Activated CD4-positive, alpha-beta T cell treated with anti-CD3 and anti-CD28 coated beads for 36 hours (primary cell): ENCODE measurements around the gene TPPP. TPM values are rescaled to one million over a fixed set of nuclear protein-coding genes. Genes with fewer than 3 reads are reported as not detected.

Experiments used
- ATAC-seq: fragments of 200-7000 bp; cut with Tn5 transposase; one replicate; pipeline ENCODE4 v1.10.0; 2021; ENCODE audit warnings: mild to moderate bottlenecking, moderate library complexity
- CTCF ChIA-PET: fragments of 350-600 bp; sonication (Branson Sonifier 250); formaldehyde crosslinking; loops from one replicate; lab custom pipeline; 2021; ENCODE audit warnings: antibody characterized with exemption; lab: Charles Lee
- POLR2A ChIA-PET: fragments of 350-600 bp; sonication (Branson Sonifier 250); formaldehyde crosslinking; loops from one replicate; lab custom pipeline; 2021; ENCODE audit warnings: antibody characterized with exemption, inconsistent platforms; lab: Charles Lee
- DNase-seq: peaks from one replicate; pipeline ENCODE4 v3.0.0-alpha.2; 2020
- H3K27ac Mint-ChIP-seq: one replicate; pipeline ENCODE4 v1.8.0; 2021; ENCODE audit warnings: mixed read lengths
- H3K27me3 Mint-ChIP-seq: one replicate; pipeline ENCODE4 v1.8.0; 2021; ENCODE audit warnings: mixed read lengths
- H3K36me3 Mint-ChIP-seq: one replicate; pipeline ENCODE4 v1.8.0; 2021; ENCODE audit warnings: low read depth, mixed read lengths
- H3K4me1 Mint-ChIP-seq: one replicate; pipeline ENCODE4 v1.8.0; 2021; ENCODE audit warnings: mixed read lengths
- H3K4me3 Mint-ChIP-seq: one replicate; pipeline ENCODE4 v1.8.0; 2021; ENCODE audit warnings: mild to moderate bottlenecking, moderate library complexity, mixed read lengths
- H3K9me3 Mint-ChIP-seq: one replicate; pipeline ENCODE4 v1.8.0; 2021; ENCODE audit warnings: low read depth, mixed read lengths
- intact Hi-C, 2 experiments: fragments of 100-400 bp; cut with DNase I in 1 of 2; cut with micrococcal nuclease in 1 of 2; formaldehyde crosslinking; loops; one replicate each; pipeline versions ENCODE4 v1.14.2 to v1.15.1; 2022 to 2024; cut with DNase I, micrococcal nuclease
- total RNA-seq, 2 experiments: library from RNA; stranded (reverse); gene quantifications; one replicate each; pipeline ENCODE4 v1.2.3, GENCODE V29; 2021

Gene TPPP
- total RNA-seq, 2 experiments from 2014 or later = 0.21 TPM

DNA sequence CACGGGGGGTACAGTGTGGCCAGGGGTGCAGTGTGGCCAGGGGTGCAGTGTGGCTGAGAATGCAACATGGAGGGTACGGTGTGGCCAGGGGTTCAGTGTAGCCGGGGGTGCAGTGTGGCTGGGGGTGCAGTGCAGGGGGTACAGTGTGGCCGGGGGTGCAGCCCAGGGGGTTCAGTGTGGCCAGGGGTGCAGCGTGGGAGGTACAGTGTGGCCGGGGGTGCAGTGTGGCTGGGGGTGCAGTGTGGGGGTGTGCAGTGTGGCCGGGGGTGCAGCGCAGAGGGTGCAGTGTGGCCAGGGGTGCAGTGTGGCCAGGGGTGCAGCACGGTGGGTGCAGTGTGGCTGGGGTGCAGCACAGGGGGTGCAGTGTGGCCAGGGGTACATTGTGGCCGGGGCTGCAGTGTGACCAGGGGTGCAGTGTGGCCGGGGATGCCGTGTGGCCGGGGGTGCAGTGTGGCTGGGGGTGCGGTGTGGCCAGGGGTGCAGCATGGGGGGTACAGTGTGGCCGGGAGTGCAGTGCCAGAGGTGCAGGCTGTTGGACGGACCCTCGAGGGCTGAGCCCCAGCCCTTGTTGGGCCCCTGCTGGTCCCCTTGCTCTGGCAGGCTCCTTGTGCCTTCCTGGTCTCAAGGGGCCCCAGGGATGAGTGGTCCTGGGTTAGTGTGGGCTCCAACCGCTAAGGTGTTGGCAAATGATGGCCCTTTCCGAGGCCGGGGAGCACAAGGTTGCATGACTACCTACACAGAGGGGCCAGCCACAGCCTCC, 17.9 kb downstream of the TPPP start:
- H3K4me1 Mint-ChIP-seq = peaks cover 9% of the 10 kb centered on the region
- H3K9me3 Mint-ChIP-seq = no peaks in the 10 kb centered on the region
- H3K4me3 Mint-ChIP-seq = no peak overlapping the region
- POLR2A ChIA-PET = no interaction called here
- intact Hi-C loops = no loop called here
- ATAC-seq = no peak
- CTCF ChIA-PET = no interaction called here
- H3K36me3 Mint-ChIP-seq = no peaks in the 10 kb centered on the region
- DNase-seq = peak; percentile 3
- H3K27me3 Mint-ChIP-seq = no peaks in the 10 kb centered on the region
- H3K27ac Mint-ChIP-seq = no peak overlapping the region

DNA sequence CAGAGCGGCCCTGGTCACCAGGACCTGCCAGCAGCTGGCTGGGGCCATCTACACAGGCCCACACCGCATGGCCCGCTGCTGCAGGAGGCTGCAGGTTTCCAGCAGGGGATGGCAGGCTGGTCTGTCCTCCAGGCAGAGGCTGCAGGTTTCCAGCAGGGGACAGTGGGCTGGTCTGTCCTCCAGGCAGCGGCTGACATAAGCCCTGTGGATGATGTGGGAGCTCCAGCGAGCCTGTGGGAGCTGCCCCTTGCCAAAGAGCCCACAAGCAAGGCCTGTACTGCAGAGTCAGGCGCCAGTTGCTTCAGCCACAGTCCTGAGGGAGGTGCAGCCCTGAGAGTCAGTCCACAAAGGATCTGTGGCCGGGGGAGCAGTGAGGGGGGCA, 18.5 kb downstream of the TPPP start:
- Mint-ChIP-seq H3K4me1 (peaks cover 9% of the 10 kb centered on the region), H3K36me3 (no peaks in the 10 kb centered on the region), H3K9me3 (no peaks in the 10 kb centered on the region), H3K4me3 (no peak overlapping the region), H3K27ac (no peak overlapping the region), H3K27me3 (no peaks in the 10 kb centered on the region)
- peak; percentile 4 for DNase-seq
- ATAC-seq = no peak
- ChIA-PET CTCF (interaction anchor here (0.5 kb wide), 1 partner anchor 300 kb away, joined by 3 read pairs; no protein-coding TSS in a partner anchor), POLR2A (no interaction called here)
- intact Hi-C loops = no loop called here

DNA sequence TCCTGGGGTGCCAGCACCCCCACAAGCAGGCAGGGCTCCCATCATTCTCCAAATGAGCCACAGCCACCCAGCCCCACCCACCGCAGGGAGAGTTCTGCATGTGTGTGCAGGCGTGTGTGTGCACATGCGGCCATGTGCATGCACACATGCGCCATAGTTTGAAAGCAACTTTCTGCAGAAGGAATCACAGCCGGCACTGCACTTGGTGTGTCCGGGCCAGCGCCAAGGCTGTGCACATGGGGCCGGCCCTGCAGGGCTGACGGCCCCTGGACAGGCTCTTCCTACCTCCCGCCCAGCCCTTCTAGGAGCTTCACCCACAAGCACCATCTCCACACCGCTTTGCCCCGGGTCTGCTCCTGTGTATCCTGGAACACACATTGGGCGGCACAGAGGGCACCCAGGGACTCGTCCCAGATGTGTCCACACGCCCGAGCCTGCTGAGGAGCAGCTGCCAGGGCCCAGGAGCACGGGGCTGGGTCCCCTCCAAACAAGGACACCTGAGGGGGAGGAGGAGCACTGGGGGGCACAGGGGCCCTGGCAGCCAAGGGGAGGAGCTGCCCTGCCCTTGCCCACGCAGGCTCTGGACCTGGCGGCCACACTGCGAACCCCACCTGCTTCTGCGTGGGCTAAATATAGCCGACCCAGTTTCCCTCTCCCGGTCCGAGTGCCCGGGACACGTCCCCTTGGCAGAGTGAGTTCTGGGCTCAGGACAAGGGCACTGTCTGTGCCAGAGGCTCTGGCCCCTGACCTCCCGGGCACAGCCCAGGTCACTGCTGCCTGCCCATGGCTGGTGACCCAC, 19.1 kb downstream of the TPPP start:
- POLR2A ChIA-PET = no interaction called here
- H3K27ac Mint-ChIP-seq = no peak overlapping the region

DNA sequence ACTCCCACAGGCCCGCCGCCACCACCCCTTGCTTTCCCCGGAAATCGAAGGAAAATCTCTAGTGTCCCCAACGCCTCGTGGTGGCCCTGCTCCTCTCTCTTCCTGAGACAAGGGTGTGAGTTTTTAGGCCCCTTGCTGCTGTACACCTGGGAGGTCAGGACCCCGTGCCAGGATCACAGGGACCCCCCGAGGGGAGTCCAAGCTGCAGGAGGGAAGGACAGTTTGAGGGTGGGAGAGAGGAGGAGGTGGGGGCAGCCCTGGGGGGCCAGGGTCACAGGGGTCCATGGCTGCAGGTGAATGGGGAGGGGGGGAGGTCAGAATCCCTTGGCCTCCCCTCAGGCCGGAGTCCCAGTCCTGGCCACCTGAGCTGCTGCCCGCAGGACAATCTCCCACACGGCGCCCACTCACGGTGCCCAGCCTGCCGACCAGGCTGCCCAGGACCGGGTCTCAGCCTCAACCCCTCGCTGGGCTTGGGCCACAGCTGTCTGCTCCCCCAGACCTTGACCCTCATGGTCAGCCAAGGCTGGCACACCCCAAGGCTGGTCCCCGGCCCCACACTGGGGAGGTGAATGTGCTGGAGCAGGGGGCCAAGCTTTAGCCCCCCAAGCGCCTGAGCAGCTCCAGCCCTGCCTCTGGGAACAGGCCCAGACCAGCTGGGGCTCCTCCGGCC, 19.9 kb downstream of the TPPP start:
- peaks cover 9% of the 10 kb centered on the region for H3K4me1 Mint-ChIP-seq
- no peaks in the 10 kb centered on the region for H3K9me3 Mint-ChIP-seq
- no peak for ATAC-seq
- H3K27me3 Mint-ChIP-seq = no peaks in the 10 kb centered on the region
- no peak for DNase-seq
- H3K36me3 Mint-ChIP-seq = no peaks in the 10 kb centered on the region
- CTCF ChIA-PET = interaction anchor here (0.5 to 1.0 kb wide), 3 partner anchors 52 to 244 kb away, joined by 3 to 6 read pairs (median 3); no protein-coding TSS in a partner anchor
- no peak overlapping the region for H3K4me3 Mint-ChIP-seq
- POLR2A ChIA-PET = no interaction called here
- H3K27ac Mint-ChIP-seq = peak overlapping the region; percentile 47
- intact Hi-C loops = no loop called here

More for the DNA sequence above, 19.1 kb downstream of the TPPP start:
- intact Hi-C loops = no loop called here
- H3K9me3 Mint-ChIP-seq = no peaks in the 10 kb centered on the region
- no peaks in the 10 kb centered on the region for H3K27me3 Mint-ChIP-seq
- CTCF ChIA-PET = interaction anchor here (0.5 kb wide), 2 partner anchors 243 to 301 kb away, joined by 3 read pairs; no protein-coding TSS in a partner anchor
- DNase-seq = peak; percentile 7
- no peak for ATAC-seq
- H3K4me3 Mint-ChIP-seq = no peak overlapping the region
- peaks cover 9% of the 10 kb centered on the region for H3K4me1 Mint-ChIP-seq
- H3K36me3 Mint-ChIP-seq = no peaks in the 10 kb centered on the region

DNA sequence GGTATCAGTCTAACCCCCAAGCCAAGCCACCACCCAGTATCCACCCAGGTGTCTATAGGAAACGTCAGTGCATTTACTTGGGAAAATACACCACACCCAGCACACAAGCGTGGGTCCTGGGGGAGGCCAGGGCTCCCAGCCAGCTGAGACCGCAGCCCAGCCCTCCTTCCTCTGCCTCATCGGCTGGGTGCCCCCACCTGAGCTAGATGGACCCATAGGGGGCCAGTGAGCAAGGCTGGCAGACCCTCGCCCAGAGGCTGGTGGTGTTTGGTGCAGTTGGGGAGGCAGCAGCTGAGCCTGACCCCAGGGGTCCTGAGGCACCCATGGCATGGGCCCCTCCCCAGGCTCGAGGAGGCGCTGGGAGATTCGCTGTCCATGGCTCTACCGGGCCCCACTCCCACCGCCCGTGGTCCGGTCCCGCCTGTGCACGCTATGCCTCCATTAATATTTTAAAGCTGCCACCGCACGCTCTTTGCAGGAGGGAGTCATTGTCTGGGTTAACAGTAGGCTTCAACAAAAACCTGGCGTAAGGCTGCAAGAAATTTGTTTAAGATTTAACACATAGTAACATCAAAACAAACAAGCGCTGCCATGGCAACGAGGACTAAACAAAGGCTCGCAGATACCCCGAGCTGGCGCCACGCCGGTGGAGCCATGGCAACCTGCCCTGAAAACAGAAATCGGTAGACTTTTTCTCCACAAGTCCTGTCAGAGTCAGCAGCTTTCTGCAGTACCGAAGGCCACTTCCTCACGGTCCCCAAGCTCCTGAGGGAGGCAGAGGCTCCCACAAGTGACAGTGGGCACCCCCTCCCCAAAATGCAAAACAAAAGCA, 20.6 kb downstream of the TPPP start:
- peaks cover under 1% of the 10 kb centered on the region for H3K36me3 Mint-ChIP-seq
- H3K4me1 Mint-ChIP-seq = peaks cover 9% of the 10 kb centered on the region
- peak overlapping the region; percentile 47 for H3K27ac Mint-ChIP-seq
- ATAC-seq (peak; percentile 28), DNase-seq (peak; percentile 77)
- intact Hi-C loops = no loop called here
- ChIA-PET CTCF (interaction anchor here (0.8 to 1.0 kb wide), 2 partner anchors 51 to 230 kb away, joined by 3 to 6 read pairs; no protein-coding TSS in a partner anchor), POLR2A (no interaction called here)
- H3K27me3 Mint-ChIP-seq = no peaks in the 10 kb centered on the region
- no peaks in the 10 kb centered on the region for H3K9me3 Mint-ChIP-seq
- no peak overlapping the region for H3K4me3 Mint-ChIP-seq

DNA sequence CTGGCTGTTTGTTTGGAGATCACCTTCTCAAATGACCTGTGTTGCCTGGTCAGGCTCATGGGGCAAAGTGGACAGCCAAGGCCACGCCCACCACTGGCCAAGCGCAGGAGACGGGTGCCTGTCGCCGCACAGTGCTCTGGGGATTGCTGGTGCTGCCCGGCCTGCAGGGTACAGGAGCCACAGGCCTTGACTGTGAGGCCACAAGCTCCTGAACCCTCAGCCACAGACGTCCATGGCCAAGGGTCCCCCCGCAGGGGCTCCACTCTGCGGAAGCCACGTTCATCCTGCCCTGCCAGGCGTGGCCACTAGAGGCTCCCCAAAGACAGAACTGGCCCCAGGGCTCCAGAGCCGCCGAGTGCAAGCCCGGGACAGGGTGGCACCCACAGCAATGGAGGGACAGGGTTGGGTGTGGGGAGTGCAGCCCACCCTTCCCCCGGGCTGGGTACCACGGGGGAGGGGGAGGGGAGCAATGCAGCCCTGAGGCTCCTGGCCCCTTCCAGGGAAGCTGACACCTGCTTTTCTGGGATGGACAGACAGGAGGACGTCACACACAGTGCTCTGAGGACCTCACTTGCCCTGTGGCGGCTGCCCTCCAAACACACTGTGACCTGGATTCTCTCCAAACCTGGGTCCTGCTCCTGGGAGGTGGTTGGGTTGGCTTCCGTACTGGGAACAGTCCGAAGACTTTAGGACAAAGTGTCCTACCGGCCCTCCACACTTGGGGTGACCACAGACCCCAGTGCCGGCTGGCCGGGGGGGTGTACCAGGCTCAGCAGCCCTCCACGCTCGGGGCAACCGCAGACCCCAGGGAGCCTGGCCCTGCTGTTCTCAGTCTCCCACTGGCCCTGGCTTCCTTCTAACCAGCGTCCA, 21.5 kb downstream of the TPPP start:
- H3K36me3 Mint-ChIP-seq = peaks cover 5% of the 10 kb centered on the region
- DNase-seq (peak; percentile 84), ATAC-seq (peak; percentile 85)
- CTCF ChIA-PET = interaction anchor here (0.6 kb wide), 2 partner anchors 107 to 268 kb away, joined by 3 to 4 read pairs; no protein-coding TSS in a partner anchor
- H3K9me3 Mint-ChIP-seq = no peaks in the 10 kb centered on the region
- POLR2A ChIA-PET = no interaction called here
- intact Hi-C loops = loop anchor here (2.0 kb wide), 1 partner anchor 231 kb away; no protein-coding TSS in a partner anchor
- peaks cover 9% of the 10 kb centered on the region for H3K4me1 Mint-ChIP-seq
- no peaks in the 10 kb centered on the region for H3K27me3 Mint-ChIP-seq
- no peak overlapping the region for H3K27ac Mint-ChIP-seq
- H3K4me3 Mint-ChIP-seq = no peak overlapping the region

DNA sequence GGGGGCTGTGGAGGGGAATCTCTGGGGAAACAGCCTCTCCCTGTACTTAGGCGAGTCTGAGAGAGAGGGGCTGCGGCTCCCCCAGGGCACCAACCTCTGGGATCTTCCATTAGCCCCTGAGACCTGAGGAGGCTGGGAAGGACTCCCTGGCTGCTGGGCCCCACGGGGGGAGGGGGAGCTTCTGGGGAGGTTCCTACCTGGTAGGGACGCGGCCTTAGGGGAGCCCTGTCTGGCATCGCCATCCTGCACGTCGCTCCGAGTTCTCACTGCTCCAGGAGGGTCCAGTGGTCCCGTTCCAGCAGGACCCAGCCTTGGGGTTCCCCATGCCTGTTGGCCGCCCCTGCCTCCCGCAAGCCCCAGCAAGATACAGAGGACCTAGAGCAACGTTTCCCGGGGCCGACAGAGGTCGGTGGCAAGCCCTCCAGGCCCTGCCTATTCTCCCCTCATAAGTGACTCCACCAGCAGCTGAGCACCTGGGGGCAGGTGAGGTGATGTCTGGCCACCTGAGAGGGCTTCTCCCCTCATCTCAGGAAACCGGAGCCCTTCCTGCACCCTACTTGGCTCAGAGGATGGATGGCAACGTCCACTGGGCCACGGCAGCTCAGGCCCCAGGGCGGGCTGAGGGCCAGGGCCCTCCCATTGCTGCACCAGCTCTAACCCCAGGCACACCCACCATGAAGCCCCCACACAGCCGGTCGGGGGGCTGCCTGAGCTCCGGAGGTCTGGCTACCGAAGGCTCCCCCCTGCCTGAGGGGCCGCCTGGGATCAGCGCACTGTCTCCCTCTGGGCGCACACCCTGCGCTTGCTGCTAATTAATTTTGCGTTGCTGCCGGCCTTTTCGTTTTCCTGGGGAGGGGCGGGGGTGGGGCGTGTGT, 22.5 kb downstream of the TPPP start:
- H3K27me3 Mint-ChIP-seq = no peaks in the 10 kb centered on the region
- DNase-seq (no peak), ATAC-seq (no peak)
- H3K27ac Mint-ChIP-seq = no peak overlapping the region
- intact Hi-C loops = loop anchor here (2.0 kb wide), 1 partner anchor 232 kb away; no protein-coding TSS in a partner anchor
- no peak overlapping the region for H3K4me3 Mint-ChIP-seq
- no peaks in the 10 kb centered on the region for H3K9me3 Mint-ChIP-seq
- H3K4me1 Mint-ChIP-seq = peaks cover 9% of the 10 kb centered on the region
- peaks cover 6% of the 10 kb centered on the region for H3K36me3 Mint-ChIP-seq
- POLR2A ChIA-PET = no interaction called here
- CTCF ChIA-PET = interaction anchor here (0.6 to 1.4 kb wide), 3 partner anchors 12 to 269 kb away, joined by 3 to 6 read pairs (median 4); no protein-coding TSS in a partner anchor

DNA sequence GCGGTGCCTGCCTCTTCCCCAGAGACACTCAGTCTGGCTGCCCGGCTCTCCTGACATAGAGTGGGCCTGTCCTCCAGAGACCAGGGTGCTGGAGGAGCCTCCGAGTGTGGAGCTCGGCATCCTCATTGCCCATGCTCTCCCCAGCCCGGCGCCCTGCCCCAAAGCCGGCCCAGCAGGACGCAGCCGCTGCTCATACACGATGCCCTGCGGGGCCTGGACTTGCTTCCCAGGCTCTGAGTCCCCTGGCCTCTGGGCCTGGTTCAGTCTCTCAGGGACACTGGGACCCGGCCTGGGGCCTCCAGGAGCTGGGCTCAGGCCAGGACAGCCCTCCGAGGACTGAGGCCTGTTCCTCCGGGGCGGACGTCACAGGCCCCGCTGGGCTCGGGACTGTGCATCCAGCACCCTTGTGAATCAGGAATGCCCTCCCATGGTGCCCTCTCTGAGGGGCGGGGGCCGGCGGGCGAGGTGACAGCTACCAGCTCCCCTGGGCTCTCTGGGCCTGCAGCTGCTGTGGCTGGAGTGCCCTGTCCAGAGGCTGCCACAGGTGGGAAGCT, 23.2 kb downstream of the TPPP start:
- no peak for ATAC-seq
- H3K4me1 Mint-ChIP-seq = peaks cover 9% of the 10 kb centered on the region
- H3K27ac Mint-ChIP-seq = no peak overlapping the region
- H3K36me3 Mint-ChIP-seq = peaks cover 6% of the 10 kb centered on the region
- no peaks in the 10 kb centered on the region for H3K9me3 Mint-ChIP-seq
- no peak overlapping the region for H3K4me3 Mint-ChIP-seq
- intact Hi-C loops = loop anchor here (2.0 kb wide), 1 partner anchor 233 kb away; no protein-coding TSS in a partner anchor
- H3K27me3 Mint-ChIP-seq = no peaks in the 10 kb centered on the region
- DNase-seq = no peak
- ChIA-PET POLR2A (no interaction called here), CTCF (interaction anchor here (0.6 to 1.5 kb wide), 4 partner anchors 12 to 1123 kb away, joined by 3 to 6 read pairs (median 4); no protein-coding TSS in a partner anchor)
